ENCODE results near the gene ALG2. TPM values are rescaled to one million over a fixed set of nuclear protein-coding genes. Genes with fewer than 3 reads are reported as not detected.

Gene ALG2
- total RNA-seq, 1 donor from 2014 or later: 54.4 TPM

DNA sequence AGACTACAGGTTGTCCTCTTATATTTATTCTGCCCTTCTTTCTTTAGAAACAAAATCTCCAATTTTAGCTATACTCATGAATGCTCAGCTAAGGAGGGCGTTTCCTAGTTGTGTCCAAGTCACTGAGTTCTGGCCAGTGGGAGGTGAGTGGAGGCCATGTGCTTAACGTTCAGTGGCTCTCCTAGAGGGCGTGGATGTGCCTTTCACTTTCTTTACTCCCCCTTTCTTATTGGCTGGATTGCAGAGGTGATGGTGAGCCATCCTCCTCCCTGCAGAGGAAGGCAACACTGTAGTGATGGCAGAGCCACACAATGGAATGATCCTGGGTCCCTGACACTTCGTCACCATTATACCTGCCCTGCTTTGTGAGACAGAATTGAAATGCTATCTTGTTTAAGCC is 54.6 kb downstream of the ALG2 start:
- no peak overlapping the region for H3K4me3 Mint-ChIP-seq
- no peaks in the 10 kb centered on the region for H3K36me3 Mint-ChIP-seq (ENCODE audit: low read depth)
- H3K27me3 Mint-ChIP-seq: no peaks in the 10 kb centered on the region
- DNase-seq: no peak
- no peaks in the 10 kb centered on the region for H3K9me3 Mint-ChIP-seq
- TF ChIP-seq, protein P1, sequence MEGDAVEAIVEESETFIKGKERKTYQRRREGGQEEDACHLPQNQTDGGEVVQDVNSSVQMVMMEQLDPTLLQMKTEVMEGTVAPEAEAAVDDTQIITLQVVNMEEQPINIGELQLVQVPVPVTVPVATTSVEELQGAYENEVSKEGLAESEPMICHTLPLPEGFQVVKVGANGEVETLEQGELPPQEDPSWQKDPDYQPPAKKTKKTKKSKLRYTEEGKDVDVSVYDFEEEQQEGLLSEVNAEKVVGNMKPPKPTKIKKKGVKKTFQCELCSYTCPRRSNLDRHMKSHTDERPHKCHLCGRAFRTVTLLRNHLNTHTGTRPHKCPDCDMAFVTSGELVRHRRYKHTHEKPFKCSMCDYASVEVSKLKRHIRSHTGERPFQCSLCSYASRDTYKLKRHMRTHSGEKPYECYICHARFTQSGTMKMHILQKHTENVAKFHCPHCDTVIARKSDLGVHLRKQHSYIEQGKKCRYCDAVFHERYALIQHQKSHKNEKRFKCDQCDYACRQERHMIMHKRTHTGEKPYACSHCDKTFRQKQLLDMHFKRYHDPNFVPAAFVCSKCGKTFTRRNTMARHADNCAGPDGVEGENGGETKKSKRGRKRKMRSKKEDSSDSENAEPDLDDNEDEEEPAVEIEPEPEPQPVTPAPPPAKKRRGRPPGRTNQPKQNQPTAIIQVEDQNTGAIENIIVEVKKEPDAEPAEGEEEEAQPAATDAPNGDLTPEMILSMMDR (IDR thresholded peaks at IDR 0.05): no peak
- ChIA-PET CTCF (interaction anchor here (1.0 to 6.4 kb wide), 6 partner anchors 11 to 1158 kb away, joined by 3 to 120 read pairs (median 5); no protein-coding TSS in a partner anchor), POLR2A (interaction anchor here (0.8 to 6.9 kb wide), 8 partner anchors 10 to 1185 kb away, joined by 3 to 157 read pairs (median 4); partner anchors contain the start of genes ALG2 and SEC61B)
- intact Hi-C loops (cut with micrococcal nuclease): loop anchor here (1.0 kb wide), 1 partner anchor 17 kb away; no protein-coding TSS in a partner anchor
- ATAC-seq (ENCODE audit: low read depth): no peak
- H3K4me1 Mint-ChIP-seq: peaks cover 58% of the 10 kb centered on the region
- peak overlapping the region; percentile 78 for H3K27ac Mint-ChIP-seq

Other genes starting within 250 kb of the ALG2 start
- gene TGFBR1, start 116.8 kb downstream of the ALG2 start, total RNA-seq: 53.5 and 65.3 TPM in 2 replicates
- gene SEC61B, start 340 bp upstream of the ALG2 start, total RNA-seq: 200 and 243 TPM in 2 replicates